Activated naive CD4-positive, alpha-beta T cell treated with anti-CD3 and anti-CD28 coated beads, Interleukin-2, amount 10 ng/mL, durations not matched to agents 7 days and 5 days (primary cell): ENCODE results near the gene RELL2.

Experiments
- CTCF ChIA-PET: fragments of 350-600 bp; sonication (Branson Sonifier 250); formaldehyde crosslinking; loops from one replicate; lab custom pipeline; 2021; ENCODE audit warnings: antibody characterized with exemption; lab: Charles Lee
- DNase-seq: peaks from one replicate; pipeline ENCODE4 v3.0.0-alpha.2; 2020
- H3K27ac Mint-ChIP-seq: one replicate; pipeline ENCODE4 v1.8.0; 2021; ENCODE audit warnings: mild to moderate bottlenecking, moderate library complexity, mixed read lengths
- H3K27me3 Mint-ChIP-seq: one replicate; pipeline ENCODE4 v1.8.0; 2021; ENCODE audit warnings: mild to moderate bottlenecking, mixed read lengths
- H3K36me3 Mint-ChIP-seq: one replicate; pipeline ENCODE4 v1.8.0; 2021; ENCODE audit warnings: mixed read lengths
- H3K4me1 Mint-ChIP-seq: one replicate; pipeline ENCODE4 v1.8.0; 2021; ENCODE audit warnings: mixed read lengths
- H3K4me3 Mint-ChIP-seq: one replicate; pipeline ENCODE4 v1.8.0; 2021; ENCODE audit warnings: mild to moderate bottlenecking, moderate library complexity, mixed read lengths
- H3K9me3 Mint-ChIP-seq: one replicate; pipeline ENCODE4 v1.8.0; 2021; ENCODE audit warnings: mixed read lengths

Gene RELL2

DNA sequence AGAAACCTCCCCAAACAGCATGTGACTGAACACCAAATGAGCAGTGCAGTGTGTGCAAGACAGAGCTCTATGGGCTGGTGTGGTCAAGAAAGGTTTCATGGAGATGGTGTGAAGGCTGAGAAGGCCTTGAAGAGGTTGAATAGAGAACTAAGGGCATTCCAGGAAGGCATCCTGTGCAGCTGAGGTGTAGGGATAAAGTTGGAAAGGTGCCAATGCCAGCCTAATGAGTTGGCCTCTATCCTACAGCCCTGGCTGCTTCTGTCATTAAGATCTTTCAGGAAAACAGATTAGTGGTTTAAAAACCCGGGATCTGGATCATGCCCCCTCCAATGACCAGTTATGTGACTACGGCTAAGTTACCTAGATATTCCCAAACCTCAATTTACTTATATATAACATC, 4.1 kb upstream of the RELL2 start:
- peaks cover 45% of the 10 kb centered on the region for H3K36me3 Mint-ChIP-seq
- CTCF ChIA-PET: interaction anchor here (1.1 to 2.2 kb wide), 6 partner anchors 10 to 75 kb away, joined by 4 to 11 read pairs (median 7); partner anchors contain the start of gene DIAPH1
- no peaks in the 10 kb centered on the region for H3K27me3 Mint-ChIP-seq
- H3K4me1 Mint-ChIP-seq: peaks cover 24% of the 10 kb centered on the region
- H3K4me3 Mint-ChIP-seq: no peak overlapping the region
- DNase-seq: no peak
- no peaks in the 10 kb centered on the region for H3K9me3 Mint-ChIP-seq
- no peak overlapping the region for H3K27ac Mint-ChIP-seq

DNA sequence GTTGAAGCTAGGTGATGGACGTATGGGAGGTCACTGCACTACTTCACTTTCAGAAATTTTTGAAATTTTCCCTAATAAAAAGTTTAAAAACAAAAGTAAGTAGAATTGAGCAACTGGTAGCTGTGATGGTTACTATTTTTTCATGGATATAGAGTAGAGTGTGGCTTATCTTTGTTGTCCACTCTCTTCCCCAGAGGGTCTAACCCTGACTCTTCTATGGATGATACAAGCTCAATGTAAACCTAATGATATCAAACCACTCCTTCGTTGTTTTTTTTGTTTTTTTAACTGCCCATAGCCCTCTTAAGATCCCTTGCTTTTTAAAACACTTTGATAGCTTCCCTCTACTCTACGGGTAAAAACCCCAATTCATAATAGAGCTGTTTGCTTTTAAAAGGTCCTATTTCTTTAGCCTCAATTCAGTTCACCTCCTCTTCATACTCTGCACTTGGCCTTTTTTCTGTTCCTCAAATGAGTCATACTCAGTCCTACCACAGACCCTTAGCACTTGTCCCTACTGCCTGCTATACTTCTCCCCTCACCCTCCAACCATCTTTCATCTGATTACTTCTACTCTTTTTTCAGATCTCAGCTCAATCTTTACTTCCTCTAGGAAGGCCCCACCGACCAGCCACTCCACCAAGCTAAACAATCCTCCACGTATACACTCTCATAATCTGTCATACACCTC, 2.8 kb upstream of the RELL2 start:
- peaks cover 34% of the 10 kb centered on the region for H3K4me1 Mint-ChIP-seq
- no peaks in the 10 kb centered on the region for H3K9me3 Mint-ChIP-seq
- no peak for DNase-seq
- no peak overlapping the region for H3K4me3 Mint-ChIP-seq
- H3K27me3 Mint-ChIP-seq: no peaks in the 10 kb centered on the region
- H3K27ac Mint-ChIP-seq: peak overlapping the region; percentile 15
- CTCF ChIA-PET: interaction anchor here (0.7 to 5.8 kb wide), 8 partner anchors 9 to 1161 kb away, joined by 3 to 46 read pairs (median 6); no protein-coding TSS in a partner anchor
- peaks cover 34% of the 10 kb centered on the region for H3K36me3 Mint-ChIP-seq

DNA sequence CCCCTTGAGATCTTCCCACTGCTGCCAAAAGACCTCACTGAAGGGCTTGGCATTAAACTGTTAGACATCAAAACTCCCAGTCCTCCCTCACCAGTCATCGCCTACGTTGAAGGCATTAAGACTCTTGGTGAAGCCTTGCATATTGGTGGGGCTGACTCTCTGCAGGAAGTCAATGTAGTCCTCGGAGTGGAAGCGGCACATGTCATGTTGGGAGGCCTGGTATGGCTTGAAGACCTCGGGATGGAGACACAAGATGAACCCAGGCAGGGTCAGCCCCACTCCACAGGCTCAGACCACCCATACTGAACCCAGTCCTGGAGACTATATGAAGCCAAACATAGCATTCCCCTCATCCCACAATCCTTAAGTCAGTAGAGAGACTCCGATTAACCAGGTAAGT, 2.1 kb upstream of the RELL2 start:
- no peaks in the 10 kb centered on the region for H3K9me3 Mint-ChIP-seq
- peak overlapping the region; percentile 94 for H3K4me3 Mint-ChIP-seq
- peaks cover 36% of the 10 kb centered on the region for H3K4me1 Mint-ChIP-seq
- no peak overlapping the region for H3K27ac Mint-ChIP-seq
- CTCF ChIA-PET: interaction anchor here (1.0 to 5.8 kb wide), 6 partner anchors 8 to 77 kb away, joined by 5 to 46 read pairs (median 8); partner anchors contain the start of gene DIAPH1
- H3K36me3 Mint-ChIP-seq: peaks cover 29% of the 10 kb centered on the region
- H3K27me3 Mint-ChIP-seq: no peaks in the 10 kb centered on the region
- no peak for DNase-seq

DNA sequence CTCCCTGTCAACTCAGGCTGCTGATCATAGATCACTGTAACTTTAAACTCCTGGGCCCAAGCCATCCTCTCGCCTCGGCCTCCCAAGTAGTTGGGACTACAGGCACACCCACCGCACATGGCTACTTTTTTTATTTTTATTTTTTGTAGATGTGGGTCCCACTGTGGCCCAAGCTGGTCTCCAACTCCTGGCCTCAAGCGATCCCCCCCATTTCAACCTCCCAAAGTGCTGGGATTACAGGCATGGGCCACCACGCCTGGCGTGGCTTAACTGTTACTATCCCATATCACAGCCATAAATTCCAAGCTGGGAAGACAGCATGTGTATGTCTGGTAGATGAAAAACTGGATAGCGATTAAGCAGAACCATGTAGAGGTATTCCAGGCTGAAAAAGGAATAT, 1.2 kb upstream of the RELL2 start:
- CTCF ChIA-PET: interaction anchor here (0.9 to 5.8 kb wide), 5 partner anchors 17 to 72 kb away, joined by 3 to 46 read pairs (median 5); partner anchors contain the start of gene DIAPH1
- H3K4me1 Mint-ChIP-seq: peaks cover 36% of the 10 kb centered on the region
- peak overlapping the region; percentile 80 for H3K27ac Mint-ChIP-seq
- H3K36me3 Mint-ChIP-seq: peaks cover 29% of the 10 kb centered on the region
- no peaks in the 10 kb centered on the region for H3K9me3 Mint-ChIP-seq
- no peak for DNase-seq
- no peaks in the 10 kb centered on the region for H3K27me3 Mint-ChIP-seq
- peak overlapping the region; percentile 94 for H3K4me3 Mint-ChIP-seq

DNA sequence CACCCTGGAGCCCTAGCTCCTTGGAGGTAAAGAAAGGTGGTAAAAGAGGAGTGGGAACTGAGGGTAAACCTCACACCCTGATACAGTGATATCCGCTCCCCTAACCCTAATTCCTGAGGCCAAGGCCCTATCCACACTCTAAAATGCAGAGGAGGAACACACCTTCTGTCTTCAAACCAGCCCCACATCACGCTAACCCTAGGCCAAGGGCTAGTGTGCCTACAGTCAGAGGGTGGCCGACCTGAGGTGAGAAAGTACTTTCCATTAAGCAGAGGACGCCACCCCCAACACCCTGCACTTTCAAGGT, 738 bp upstream of the RELL2 start:
- DNase-seq: no peak
- Mint-ChIP-seq H3K27me3 (no peaks in the 10 kb centered on the region), H3K27ac (peak overlapping the region; percentile 80), H3K4me3 (peak overlapping the region; percentile 94), H3K4me1 (peaks cover 38% of the 10 kb centered on the region), H3K36me3 (peaks cover 32% of the 10 kb centered on the region), H3K9me3 (no peaks in the 10 kb centered on the region)
- CTCF ChIA-PET: interaction anchor here (0.8 to 5.8 kb wide), 8 partner anchors 14 to 72 kb away, joined by 3 to 46 read pairs (median 5); partner anchors contain the start of gene DIAPH1

DNA sequence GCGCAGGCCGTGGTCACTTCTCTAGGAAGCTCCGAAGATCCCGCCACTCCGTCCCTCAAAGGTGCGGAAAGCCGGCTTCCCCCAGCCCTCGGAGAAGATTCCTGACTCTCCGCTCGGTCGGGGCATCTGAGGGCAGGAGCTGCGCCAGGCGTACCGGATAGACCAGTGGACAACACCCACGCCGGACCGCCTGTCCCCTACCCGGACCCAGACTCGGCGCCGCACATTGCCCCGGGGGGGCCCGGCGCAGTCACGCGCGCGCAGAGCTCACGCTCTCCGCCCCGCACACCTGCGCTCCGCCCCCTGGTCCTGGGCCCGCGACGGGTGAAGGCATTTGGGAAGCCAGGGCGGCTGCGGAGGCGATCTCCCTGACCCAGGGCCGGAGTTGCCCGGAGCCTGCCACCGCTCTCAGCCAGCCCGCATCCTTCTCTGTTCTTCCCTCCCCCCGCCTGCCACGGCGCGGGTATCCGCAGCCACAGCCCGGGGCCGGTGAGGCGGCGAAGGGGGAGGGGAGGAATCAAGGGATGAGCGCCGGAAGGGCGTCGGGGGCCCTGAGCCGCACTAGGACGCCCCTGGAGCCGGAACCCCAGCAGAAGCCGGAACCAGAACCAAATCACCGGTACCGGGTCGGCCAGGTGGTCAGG, 448 bp downstream of the RELL2 start:
- no peaks in the 10 kb centered on the region for H3K27me3 Mint-ChIP-seq
- peaks cover 39% of the 10 kb centered on the region for H3K36me3 Mint-ChIP-seq
- H3K27ac Mint-ChIP-seq: peak overlapping the region; percentile 88
- CTCF ChIA-PET: interaction anchor here (0.7 to 5.8 kb wide), 12 partner anchors 10 to 207 kb away, joined by 3 to 46 read pairs (median 5); partner anchors contain the start of genes DIAPH1 and PCDHGA12
- peak; percentile 72 for DNase-seq
- H3K4me3 Mint-ChIP-seq: peak overlapping the region; percentile 94
- H3K4me1 Mint-ChIP-seq: peaks cover 46% of the 10 kb centered on the region
- H3K9me3 Mint-ChIP-seq: no peaks in the 10 kb centered on the region

DNA sequence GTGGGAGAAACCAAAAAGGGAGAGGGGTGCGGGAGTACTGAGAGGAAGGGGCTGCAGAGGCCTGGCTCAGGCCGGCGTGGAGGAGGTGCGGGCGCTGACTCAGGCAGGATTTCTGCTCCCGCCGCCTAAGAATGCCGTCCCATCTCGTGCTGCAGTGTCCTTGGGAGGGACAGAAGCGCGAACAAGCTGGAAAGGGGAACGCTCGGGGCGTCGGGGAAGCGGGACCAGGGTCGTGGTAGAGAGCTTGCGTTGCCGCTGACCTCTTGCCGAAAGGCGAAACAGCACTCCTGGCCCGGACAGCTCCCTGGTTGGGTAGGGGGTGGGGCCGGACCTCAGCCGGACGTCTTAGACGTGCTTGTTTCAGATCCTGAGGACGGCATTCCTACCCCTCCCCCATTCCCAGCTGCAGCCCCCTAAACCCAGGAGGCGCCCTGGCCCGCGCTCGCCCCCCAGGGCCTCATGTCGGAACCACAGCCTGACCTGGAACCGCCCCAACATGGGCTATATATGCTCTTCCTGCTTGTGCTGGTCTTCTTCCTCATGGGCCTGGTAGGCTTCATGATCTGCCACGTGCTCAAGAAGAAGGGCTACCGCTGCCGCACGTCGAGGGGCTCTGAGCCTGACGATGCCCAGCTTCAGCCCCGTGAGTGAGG, 1.1 kb downstream of the RELL2 start:
- Mint-ChIP-seq H3K4me3 (peak overlapping the region; percentile 94), H3K27me3 (no peaks in the 10 kb centered on the region), H3K9me3 (no peaks in the 10 kb centered on the region), H3K27ac (peak overlapping the region; percentile 88), H3K36me3 (peaks cover 34% of the 10 kb centered on the region), H3K4me1 (peaks cover 46% of the 10 kb centered on the region)
- peak; percentile 75 for DNase-seq
- CTCF ChIA-PET: interaction anchor here (0.7 to 5.8 kb wide), 9 partner anchors 9 to 208 kb away, joined by 3 to 46 read pairs (median 4); partner anchors contain the start of genes DIAPH1 and PCDHGA12

DNA sequence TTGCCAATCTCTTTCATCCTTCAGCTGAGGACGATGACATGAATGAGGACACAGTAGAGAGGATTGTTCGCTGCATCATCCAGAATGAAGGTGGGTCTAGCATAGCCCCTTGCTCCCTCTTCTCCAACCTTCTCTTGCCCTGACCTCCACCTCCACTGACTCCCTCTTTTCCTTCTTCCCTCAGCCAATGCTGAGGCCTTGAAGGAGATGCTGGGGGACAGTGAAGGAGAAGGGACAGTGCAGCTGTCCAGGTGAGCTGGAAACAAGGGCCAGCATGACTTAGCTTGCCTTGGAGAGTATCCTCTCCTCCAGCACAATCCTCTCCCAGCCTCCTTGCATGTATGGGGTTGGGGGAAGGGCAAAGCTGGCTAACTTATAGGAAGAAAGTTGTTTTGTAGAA, 2.0 kb downstream of the RELL2 start:
- Mint-ChIP-seq H3K27ac (peak overlapping the region; percentile 88), H3K9me3 (no peaks in the 10 kb centered on the region), H3K4me1 (peaks cover 46% of the 10 kb centered on the region), H3K4me3 (peak overlapping the region; percentile 94), H3K36me3 (peaks cover 32% of the 10 kb centered on the region), H3K27me3 (no peaks in the 10 kb centered on the region)
- no peak for DNase-seq
- CTCF ChIA-PET: interaction anchor here (1.2 to 5.8 kb wide), 5 partner anchors 16 to 75 kb away, joined by 4 to 46 read pairs (median 7); partner anchors contain the start of gene DIAPH1

DNA sequence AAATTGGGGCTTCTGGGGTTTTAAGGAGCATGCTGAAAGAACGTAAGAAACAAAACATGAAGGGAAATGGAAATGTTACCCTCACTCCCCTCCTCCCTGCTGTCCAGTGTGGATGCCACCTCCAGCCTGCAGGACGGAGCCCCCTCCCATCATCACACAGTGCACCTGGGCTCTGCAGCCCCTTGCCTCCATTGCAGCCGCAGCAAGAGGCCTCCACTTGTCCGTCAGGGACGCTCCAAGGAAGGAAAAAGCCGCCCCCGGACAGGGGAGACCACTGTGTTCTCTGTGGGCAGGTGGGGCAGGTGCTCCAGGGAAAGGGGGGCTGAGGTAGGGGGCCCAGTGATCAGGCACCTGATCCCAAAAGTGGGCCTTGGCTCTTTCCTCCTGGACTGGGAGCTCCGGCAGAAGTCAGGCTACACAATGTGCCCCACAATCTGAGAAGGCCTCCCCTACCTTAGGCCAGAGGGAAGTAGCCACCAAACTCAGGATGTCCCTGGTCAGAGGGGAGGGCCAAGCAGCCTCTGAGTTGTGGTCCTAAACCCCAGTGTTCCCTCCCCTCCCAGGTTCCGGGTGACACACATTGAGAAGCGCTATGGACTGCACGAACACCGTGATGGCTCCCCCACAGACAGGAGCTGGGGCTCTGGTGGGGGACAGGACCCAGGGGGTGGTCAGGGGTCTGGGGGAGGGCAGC, 2.7 kb downstream of the RELL2 start:
- H3K4me1 Mint-ChIP-seq: peaks cover 40% of the 10 kb centered on the region

DNA sequence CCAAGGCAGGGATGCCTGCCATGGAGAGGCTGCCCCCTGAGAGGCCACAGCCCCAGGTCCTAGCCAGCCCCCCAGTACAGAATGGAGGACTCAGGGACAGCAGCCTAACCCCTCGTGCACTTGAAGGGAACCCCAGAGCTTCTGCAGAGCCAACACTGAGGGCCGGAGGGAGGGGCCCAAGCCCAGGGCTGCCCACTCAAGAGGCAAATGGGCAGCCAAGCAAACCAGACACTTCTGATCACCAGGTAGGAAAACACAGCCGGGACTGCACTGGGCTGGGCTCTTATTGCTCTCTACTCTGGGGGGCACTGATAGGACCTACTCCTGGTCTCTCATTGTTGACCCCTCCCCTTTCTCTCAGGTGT, 3.2 kb downstream of the RELL2 start:
- no peaks in the 10 kb centered on the region for H3K27me3 Mint-ChIP-seq
- H3K9me3 Mint-ChIP-seq: no peaks in the 10 kb centered on the region
- no peak for DNase-seq
- CTCF ChIA-PET: interaction anchor here (1.6 to 5.8 kb wide), 2 partner anchors 18 to 48 kb away, joined by 4 to 46 read pairs; no protein-coding TSS in a partner anchor
- H3K4me3 Mint-ChIP-seq: no peak overlapping the region
- H3K4me1 Mint-ChIP-seq: peaks cover 35% of the 10 kb centered on the region
- peaks cover 28% of the 10 kb centered on the region for H3K36me3 Mint-ChIP-seq
- H3K27ac Mint-ChIP-seq: no peak overlapping the region

More for the DNA sequence above, 2.7 kb downstream of the RELL2 start:
- no peaks in the 10 kb centered on the region for H3K27me3 Mint-ChIP-seq
- H3K27ac Mint-ChIP-seq: no peak overlapping the region
- no peak for DNase-seq
- H3K4me3 Mint-ChIP-seq: no peak overlapping the region
- CTCF ChIA-PET: interaction anchor here (1.6 to 5.8 kb wide), 2 partner anchors 17 to 47 kb away, joined by 4 to 46 read pairs; no protein-coding TSS in a partner anchor
- peaks cover 29% of the 10 kb centered on the region for H3K36me3 Mint-ChIP-seq
- H3K9me3 Mint-ChIP-seq: no peaks in the 10 kb centered on the region

DNA sequence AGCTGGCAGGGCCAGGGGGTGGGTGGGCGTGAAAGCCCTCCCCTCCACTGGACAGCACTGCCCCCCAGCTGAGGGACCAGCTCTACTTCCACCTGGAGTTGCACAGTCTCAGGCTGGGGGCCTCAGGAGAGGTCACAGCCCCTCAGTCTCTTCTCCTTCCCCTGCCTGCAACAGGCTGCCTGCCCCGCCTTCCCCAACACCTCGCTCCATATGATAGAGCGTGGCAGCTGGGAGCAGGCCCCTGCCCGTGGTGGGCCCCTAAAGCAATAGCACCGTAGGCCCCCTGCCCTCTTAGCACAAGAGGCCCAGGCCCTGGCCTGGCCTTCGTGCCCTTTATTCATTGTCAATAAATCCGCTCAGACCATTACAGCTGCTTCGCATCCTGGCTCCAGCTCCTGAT, 3.9 kb downstream of the RELL2 start:
- Mint-ChIP-seq H3K27me3 (no peaks in the 10 kb centered on the region), H3K36me3 (peaks cover 26% of the 10 kb centered on the region), H3K4me3 (no peak overlapping the region), H3K4me1 (peaks cover 28% of the 10 kb centered on the region), H3K9me3 (no peaks in the 10 kb centered on the region), H3K27ac (no peak overlapping the region)
- peak; percentile 20 for DNase-seq
- CTCF ChIA-PET: interaction anchor here (1.4 to 3.1 kb wide), 3 partner anchors 21 to 48 kb away, joined by 3 to 18 read pairs (median 15); partner anchors contain the start of gene DIAPH1

DNA sequence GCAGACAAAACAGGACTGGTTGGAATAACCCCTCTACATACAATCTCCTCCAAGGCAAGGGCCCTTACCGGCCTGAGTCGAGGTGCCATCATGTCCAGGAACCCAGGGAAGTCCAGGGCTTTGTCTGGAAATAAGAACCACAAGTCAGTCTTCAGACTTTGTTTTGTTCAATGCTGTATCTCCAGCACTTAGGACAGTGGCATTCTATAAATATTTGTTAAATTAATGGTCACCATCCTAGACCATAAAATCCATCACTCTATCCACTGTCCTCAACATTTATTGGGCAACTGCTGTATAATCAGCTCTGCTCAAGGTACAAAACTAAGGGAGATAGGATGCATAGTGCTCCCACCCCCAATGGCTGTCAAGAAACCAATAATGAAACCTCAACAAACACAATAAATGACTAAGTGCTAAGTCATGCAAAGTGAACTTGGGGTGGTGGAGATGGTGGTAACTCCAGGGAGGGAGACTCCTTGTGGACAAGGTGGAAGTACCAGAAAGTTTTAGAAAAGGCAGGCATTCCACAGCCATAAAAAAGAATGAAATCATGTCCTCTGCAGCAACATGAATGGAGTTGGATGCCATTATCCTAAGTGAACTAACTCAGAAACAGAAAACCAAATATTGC, 5.0 kb downstream of the RELL2 start:
- peak; percentile 19 for DNase-seq
- CTCF ChIA-PET: interaction anchor here (0.9 to 3.1 kb wide), 6 partner anchors 8 to 49 kb away, joined by 3 to 18 read pairs (median 4); partner anchors contain the start of gene DIAPH1
- Mint-ChIP-seq H3K4me3 (no peak overlapping the region), H3K9me3 (no peaks in the 10 kb centered on the region), H3K27ac (no peak overlapping the region), H3K36me3 (peaks cover 29% of the 10 kb centered on the region), H3K4me1 (peaks cover 22% of the 10 kb centered on the region), H3K27me3 (no peaks in the 10 kb centered on the region)

DNA sequence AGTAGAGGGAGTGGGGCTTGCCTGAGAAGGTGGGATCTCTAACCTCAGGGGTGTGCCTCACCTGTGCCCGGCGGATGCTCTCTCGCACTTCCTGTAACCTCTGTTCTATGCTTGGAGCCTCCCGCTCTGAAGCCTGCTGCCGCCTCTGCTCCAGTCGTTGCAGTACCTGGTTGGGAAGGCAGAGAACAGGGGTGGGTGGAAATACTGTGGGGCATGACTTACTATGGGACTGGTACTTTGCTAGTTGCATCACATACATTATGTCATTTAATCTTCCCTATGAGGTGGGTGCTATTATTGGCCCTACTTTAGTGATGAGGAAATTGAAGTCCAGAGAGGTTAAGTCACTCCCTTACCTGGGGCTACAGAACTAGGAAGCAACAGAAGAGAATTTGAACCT, 9.2 kb downstream of the RELL2 start:
- CTCF ChIA-PET: interaction anchor here (1.4 to 1.7 kb wide), 2 partner anchors 54 kb away, joined by 3 to 7 read pairs; no protein-coding TSS in a partner anchor
- Mint-ChIP-seq H3K4me1 (peaks cover 31% of the 10 kb centered on the region), H3K36me3 (peaks cover 23% of the 10 kb centered on the region), H3K9me3 (no peaks in the 10 kb centered on the region), H3K4me3 (no peak overlapping the region), H3K27ac (no peak overlapping the region), H3K27me3 (no peaks in the 10 kb centered on the region)
- DNase-seq: no peak
